Hematopoietic multipotent progenitor cell treated with erythropoietin and hydrocortisone succinate and interleukin-3 and kit ligand, for 6 days (in vitro differentiated cells): ENCODE data around the gene OR4C46.
"Not testable (repeated sequence)": the region's sequence is repeated elsewhere in the genome, so short reads cannot be mapped to it uniquely, and the experiment has no call there.

Source experiments
- DNase-seq: peaks from one replicate; pipeline ENCODE4 v3.0.0-alpha.2; 2015

The OR4C46 gene

DNA sequence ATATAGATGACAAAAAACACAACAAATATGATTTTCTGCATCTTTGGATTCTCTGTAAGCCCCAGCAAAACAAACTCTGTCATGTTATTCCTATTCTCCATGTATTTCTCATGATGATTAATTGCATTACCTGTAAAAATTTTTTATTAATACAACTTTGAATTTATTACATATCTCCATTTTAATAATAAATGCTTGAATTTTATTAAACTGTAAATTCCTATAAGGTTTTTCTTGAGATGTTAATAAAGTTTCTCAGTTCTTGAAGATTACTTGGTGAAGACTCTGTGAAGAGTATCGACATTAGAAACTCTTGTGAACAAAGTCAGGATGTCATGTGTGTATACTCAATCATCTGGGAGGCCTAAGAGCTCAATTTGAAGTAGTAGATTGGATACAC, at the start of gene OR4C46:
TSS of gene OR4C46 (minus strand) at position 101 of the 400 bp plus-strand sequence. CDS start at position 101, 0 bp downstream.
- DNase-seq: no peak

DNA sequence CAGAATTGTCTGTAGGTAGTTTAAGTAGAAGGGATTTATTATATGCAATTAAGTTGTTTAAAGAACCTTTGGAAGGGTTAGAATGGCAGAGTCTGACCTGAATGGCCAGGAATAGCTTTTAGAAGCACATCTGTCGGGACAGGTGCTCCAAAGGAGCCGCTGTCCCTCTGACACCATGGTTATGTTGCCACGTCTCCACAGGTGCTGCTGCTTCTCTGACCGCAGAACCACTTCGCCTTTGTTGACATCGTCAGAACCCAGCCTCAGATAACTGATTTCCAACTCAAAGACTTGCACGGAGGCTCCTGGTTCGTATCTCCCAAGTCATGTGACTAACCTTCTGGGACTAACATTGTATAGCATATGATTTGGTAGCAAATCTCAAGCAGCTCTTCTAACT, 41.8 kb upstream of the OR4C46 start:
- not testable (repeated sequence) for DNase-seq

- not testable (repeated sequence) for DNase-seq
Observed at GRCh38 chr11:54561439-54561838, 42.4 kb downstream of the OR4C46 start.

DNA sequence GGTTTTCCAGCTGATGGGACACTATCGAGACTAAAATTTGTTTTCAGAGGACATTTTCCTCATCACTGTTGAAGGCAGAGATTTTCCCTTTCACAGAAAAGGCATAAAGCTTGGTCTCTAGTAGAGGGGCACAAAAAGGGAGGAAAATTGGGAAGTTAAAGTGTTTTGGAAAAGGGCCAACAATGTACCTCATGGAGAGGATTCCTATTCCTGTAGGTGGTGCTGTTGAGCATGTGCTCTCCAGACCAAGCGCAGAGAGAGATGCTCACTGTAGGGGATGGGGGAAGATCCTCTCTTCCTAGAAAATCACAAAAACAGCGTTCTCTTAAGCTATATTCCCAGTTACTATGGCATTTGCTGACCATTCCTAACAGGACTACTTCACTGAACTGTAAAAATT, 44.9 kb downstream of the OR4C46 start:
- DNase-seq: peak; percentile 32

DNA sequence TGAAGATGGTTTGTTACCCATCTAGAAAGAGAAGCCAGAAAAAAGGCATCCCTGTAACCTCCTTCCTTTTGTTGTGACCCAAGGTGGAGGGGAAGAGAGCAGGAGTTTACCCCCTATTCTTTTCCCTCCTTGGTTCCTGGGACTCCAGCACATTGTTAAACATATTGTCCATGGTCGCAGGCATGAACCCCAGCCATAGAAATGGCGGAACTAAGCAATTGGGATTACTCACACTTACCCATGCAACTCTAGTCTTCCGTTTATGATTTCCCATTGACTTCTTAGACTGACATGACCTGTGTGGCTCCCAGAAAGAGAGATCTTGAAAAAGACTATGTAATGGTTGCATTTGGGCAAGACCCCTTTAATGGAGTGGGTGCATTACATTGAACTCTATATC, 45.4 kb downstream of the OR4C46 start:
- no peak for DNase-seq
